Esophagus muscularis mucosa (tissue), 4 donors: Measurements from ENCODE around the gene KCNB1.

ENCODE experiments used
- EP300 ChIP-seq: sonication (generic); formaldehyde crosslinking; IDR thresholded peaks from one replicate; pipeline ENCODE4 v1.6.1; 2017; ENCODE audit warnings: antibody characterized with exemption
- POLR2A ChIP-seq: fragments of 450-650 bp; IDR thresholded peaks from one replicate; pipeline ENCODE4 v1.6.1; 2017; ENCODE audit warnings: antibody characterized with exemption, moderate library complexity, mild to moderate bottlenecking, low read depth
- POLR2AphosphoS5 ChIP-seq, 2 donors: sonication (generic); formaldehyde crosslinking; IDR thresholded peaks; one replicate each; pipeline ENCODE4 v1.6.1; 2017; ENCODE audit warnings: antibody characterized with exemption in 2 of 2
- TF ChIP-seq, protein P1 (sequence below), 3 experiments: fragments of 200-600 bp in 2 of 3; fragments of 450-650 bp in 1 of 3; sonication (generic) in 2 of 3; IDR thresholded peaks; one replicate each; pipeline ENCODE4 v1.5.1; 2017 to 2019; ENCODE audit warnings: antibody characterized with exemption in 3 of 3, mild to moderate bottlenecking in 2 of 3, moderate library complexity in 1 of 3

DNA sequence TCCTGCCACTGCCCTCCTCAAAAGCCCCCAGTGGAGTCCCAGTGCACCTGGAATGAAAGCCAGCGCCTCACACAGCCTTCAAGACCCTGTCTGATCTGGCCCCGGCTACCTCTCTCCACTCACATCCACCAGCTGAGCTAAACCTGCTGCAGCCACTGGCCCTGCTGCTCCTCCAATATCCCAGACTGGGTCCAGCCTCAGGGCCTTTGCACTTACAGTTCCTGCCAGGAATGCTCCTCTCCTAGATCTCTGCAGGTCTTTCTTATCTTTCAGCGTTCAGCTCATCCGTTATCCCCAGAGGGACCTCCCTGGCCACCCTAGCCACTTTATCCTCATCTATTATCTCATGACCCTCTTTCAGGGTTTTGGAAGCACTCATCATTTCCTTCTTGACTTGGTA is 68.8 kb downstream of the KCNB1 start:
- TF ChIP-seq, protein P1, sequence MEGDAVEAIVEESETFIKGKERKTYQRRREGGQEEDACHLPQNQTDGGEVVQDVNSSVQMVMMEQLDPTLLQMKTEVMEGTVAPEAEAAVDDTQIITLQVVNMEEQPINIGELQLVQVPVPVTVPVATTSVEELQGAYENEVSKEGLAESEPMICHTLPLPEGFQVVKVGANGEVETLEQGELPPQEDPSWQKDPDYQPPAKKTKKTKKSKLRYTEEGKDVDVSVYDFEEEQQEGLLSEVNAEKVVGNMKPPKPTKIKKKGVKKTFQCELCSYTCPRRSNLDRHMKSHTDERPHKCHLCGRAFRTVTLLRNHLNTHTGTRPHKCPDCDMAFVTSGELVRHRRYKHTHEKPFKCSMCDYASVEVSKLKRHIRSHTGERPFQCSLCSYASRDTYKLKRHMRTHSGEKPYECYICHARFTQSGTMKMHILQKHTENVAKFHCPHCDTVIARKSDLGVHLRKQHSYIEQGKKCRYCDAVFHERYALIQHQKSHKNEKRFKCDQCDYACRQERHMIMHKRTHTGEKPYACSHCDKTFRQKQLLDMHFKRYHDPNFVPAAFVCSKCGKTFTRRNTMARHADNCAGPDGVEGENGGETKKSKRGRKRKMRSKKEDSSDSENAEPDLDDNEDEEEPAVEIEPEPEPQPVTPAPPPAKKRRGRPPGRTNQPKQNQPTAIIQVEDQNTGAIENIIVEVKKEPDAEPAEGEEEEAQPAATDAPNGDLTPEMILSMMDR (IDR thresholded peaks at IDR 0.05) = no peak
- TF ChIP-seq POLR2AphosphoS5 (IDR thresholded peaks at IDR 0.05) (no peak), EP300 (no peak), POLR2A (no peak)
